HepG2 (cell line): ENCODE measurements around the gene SKI. TPM values are rescaled to one million over a fixed set of nuclear protein-coding genes. Genes with fewer than 3 reads are reported as not detected.

ENCODE experiments used
- ATAC-seq: fragments of 200-7000 bp; cut with Tn5 transposase; 3 replicates; pipeline ENCODE4 v1.9.1; 2020; ENCODE audit warnings: mild to moderate bottlenecking, moderate library complexity
- BruUV-seq: library from RNA; stranded (reverse); fragments of 400-500 nt; replicated peaks from 2 replicates; lab custom pipeline; 2021; lab: Mats Ljungman, UMichigan
- CTCF ChIA-PET: fragments of 300-600 bp; formaldehyde crosslinking; extraction: SDS; loops from one replicate; lab custom pipeline; 2021; ENCODE audit warnings: low total read pairs, inconsistent platforms, low intra/inter-chr PET ratio; lab: Yijun Ruan, JAX
- POLR2A ChIA-PET: fragments of 350-600 bp; sonication (Branson Sonifier 250); formaldehyde crosslinking; loops from one replicate; lab custom pipeline; 2020; ENCODE audit warnings: antibody characterized with exemption, inconsistent platforms; lab: Yijun Ruan, JAX
- DNase-seq: peaks from one replicate; pipeline ENCODE4 v3.0.0-alpha.2; 2015; ENCODE audit warnings: low spot score
- FAIRE-seq: peaks from 3 replicates; lab custom pipeline; 2011; peaks lifted over from hg19 to GRCh38; lab: Jason Lieb, UNC
- H2AFZ ChIP-seq: one replicate; pipeline ENCODE4 v1.6.1; 2011; ENCODE audit warnings: low read length, inconsistent platforms
- H3K27ac ChIP-seq: fragments of 300-600 bp; 3 replicates; pipeline ENCODE4 v1.8.0; 2011; ENCODE audit warnings: mixed run types, mild to moderate bottlenecking, mixed read lengths, low read length, inconsistent platforms; ENCODE audit not compliant: insufficient read depth; ENCODE audit errors: extremely low read length
- H3K27me3 ChIP-seq, 2 experiments: fragments of 200-600 bp in 1 of 2; 2 replicates in 1 of 2; 3 replicates in 1 of 2; pipeline versions ENCODE4 v1.6.0 to v1.8.0; 2011; ENCODE audit warnings: low read length in 2 of 2, mild to moderate bottlenecking in 2 of 2, moderate library complexity in 2 of 2, inconsistent platforms in 1 of 2; ENCODE audit not compliant: insufficient read depth in 2 of 2, control insufficient read depth in 1 of 2
- H3K36me3 ChIP-seq, 2 experiments: fragments of 200-600 bp in 1 of 2; replicated peaks in 1 of 2; 2 replicates in 1 of 2; 3 replicates in 1 of 2; pipeline versions ENCODE4 v1.5.1 to v1.8.0; 2011; ENCODE audit warnings: low read length in 2 of 2, inconsistent platforms in 1 of 2; ENCODE audit not compliant: insufficient read depth in 2 of 2, control insufficient read depth in 1 of 2
- H3K4me1 ChIP-seq: 2 replicates; pipeline ENCODE4 v1.5.1; 2012; ENCODE audit warnings: low read length, inconsistent platforms; ENCODE audit not compliant: insufficient read depth
- H3K4me2 ChIP-seq: 2 replicates; pipeline ENCODE4 v1.6.0; 2011; ENCODE audit warnings: low read depth, low read length, inconsistent platforms
- H3K4me3 ChIP-seq, 3 experiments: fragments of 200-600 bp in 1 of 3; sonication (generic), shearing (Covaris generic) in 1 of 3; replicated peaks in 1 of 3; 2 replicates each; pipeline ENCODE4 v1.5.1; 2011 to 2016; ENCODE audit warnings: low read length in 3 of 3, inconsistent platforms in 2 of 3, low read depth in 2 of 3, mild to moderate bottlenecking in 2 of 3, control low read depth in 1 of 3, mixed read lengths in 1 of 3; ENCODE audit not compliant: insufficient read depth in 1 of 3
- H3K79me2 ChIP-seq: one replicate; pipeline ENCODE4 v1.6.1; 2011; ENCODE audit warnings: low read length, inconsistent platforms; ENCODE audit not compliant: insufficient read depth
- H3K9ac ChIP-seq: 2 replicates; pipeline ENCODE4 v1.6.0; 2011; ENCODE audit warnings: mild to moderate bottlenecking, low read depth, low read length, inconsistent platforms; ENCODE audit not compliant: insufficient read depth
- H3K9me3 ChIP-seq: 2 replicates; pipeline ENCODE4 v1.5.1; 2012; ENCODE audit warnings: mild to moderate bottlenecking, low read length
- H4K20me1 ChIP-seq: 2 replicates; pipeline ENCODE4 v1.6.0; 2011; ENCODE audit warnings: inconsistent platforms, mild to moderate bottlenecking, low read length, moderate library complexity; ENCODE audit not compliant: insufficient read depth
- AGO2 ChIP-seq: fragments of 200-400 bp; formaldehyde crosslinking; optimal IDR thresholded peaks from 2 replicates; pipeline ENCODE3; 2017; ENCODE audit warnings: mild to moderate bottlenecking, low read depth, low read length, moderate library complexity
- CC2D1A ChIP-seq: sonication (generic); formaldehyde crosslinking; IDR thresholded peaks from 2 replicates; pipeline ENCODE4 v1.8.1; 2023; ENCODE audit warnings: mild to moderate bottlenecking, missing genetic modification reagents
- FOSL1 ChIP-seq: sonication (generic); formaldehyde crosslinking; IDR thresholded peaks from 2 replicates; pipeline ENCODE4 v1.9.0; 2021; ENCODE audit warnings: missing genetic modification reagents, borderline replicate concordance
- FOSL2 ChIP-seq: sonication (generic); formaldehyde crosslinking; IDR thresholded peaks from 2 replicates; pipeline ENCODE4 v1.4.0; 2020; ENCODE audit warnings: missing genetic modification reagents
- HCFC1 ChIP-seq: fragments of 150-350 bp; IDR thresholded peaks from 2 replicates; pipeline ENCODE4 v1.6.1; 2014; ENCODE audit warnings: low read depth, low read length
- HNRNPK ChIP-seq: fragments of 200-400 bp; formaldehyde crosslinking; IDR thresholded peaks from 2 replicates; pipeline ENCODE4 v1.6.1; 2018; ENCODE audit warnings: low read length, low read depth, moderate library complexity, mild to moderate bottlenecking; ENCODE audit not compliant: poor library complexity, severe bottlenecking
- MIXL1 ChIP-seq: IDR thresholded peaks from 2 replicates; pipeline ENCODE4 v1.6.1; 2016
- POLR2A ChIP-seq, 2 experiments: IDR thresholded peaks; 2 replicates each; pipeline ENCODE4 v1.6.1; 2011; ENCODE audit warnings: low read depth in 2 of 2, low read length in 2 of 2, mild to moderate bottlenecking in 1 of 2, moderate library complexity in 1 of 2; ENCODE audit not compliant: insufficient read depth in 1 of 2
- SIN3A ChIP-seq: IDR thresholded peaks from 2 replicates; pipeline ENCODE4 v1.6.1; 2011; ENCODE audit warnings: low read depth, mild to moderate bottlenecking, control low read depth, low read length, borderline replicate concordance
- TMF1 ChIP-seq: sonication (generic); formaldehyde crosslinking; IDR thresholded peaks from 2 replicates; pipeline ENCODE4 v1.8.1; 2022; ENCODE audit warnings: low read depth, missing genetic modification reagents
- TRAFD1 ChIP-seq: sonication (generic); formaldehyde crosslinking; IDR thresholded peaks from 2 replicates; pipeline ENCODE4 v1.5.1; 2020; ENCODE audit warnings: missing genetic modification reagents, mild to moderate bottlenecking, borderline replicate concordance
- WGBS: methylation state at CpG from one replicate; pipeline ENCODE4 v1.1.6; 2017; ENCODE audit warnings: low lambda C conversion rate; 5-methylcytosine and 5-hydroxymethylcytosine counted together
- in situ Hi-C: cut with HindIII; loops from 2 replicates; pipeline ENCODE4 v1.10.0; 2017; ENCODE audit warnings: low pct_unique_long_range_greater_than_20kb; ENCODE audit not compliant: extremely low pct_ligation_motif_present
- intact Hi-C: fragments of 100-400 bp; cut with micrococcal nuclease; formaldehyde crosslinking; loops from one replicate; pipeline ENCODE4 v1.10.0; 2022; ENCODE audit not compliant: unreplicated experiment
- polyA plus RNA-seq, 8 experiments: library from polyadenylated mRNA; depleted of rRNA in 3 of 8; stranded (reverse) in 7 of 8; unstranded in 1 of 8; fragments of >200 nt; fragmentation: Illumina TruSeq in 4 of 8; extraction: Trizol in 4 of 8; gene quantifications; 2 replicates each; pipeline versions ENCODE4 v1.2.1 to v1.2.3, GENCODE V29; 2011 to 2016; ENCODE audit warnings: low read depth in 4 of 8, missing spikeins in 1 of 8, mixed read lengths in 1 of 8; ENCODE audit not compliant: insufficient read depth in 1 of 8
- total RNA-seq, 5 experiments: library from RNA; depleted of rRNA; stranded (reverse); fragments of >200 nt; fragmentation: Illumina TruSeq; extraction: Trizol; gene quantifications; 2 replicates each; pipeline ENCODE4 v1.2.3, GENCODE V29; 2016; ENCODE audit warnings: low read depth in 1 of 5
- TF ChIP-seq, protein P1 (sequence below): IDR thresholded peaks from 2 replicates; pipeline ENCODE4 v1.6.1; 2018; ENCODE audit warnings: missing genetic modification reagents, mild to moderate bottlenecking, missing compliant biosample characterization
- TF ChIP-seq, protein P2 (sequence below): sonication (generic); formaldehyde crosslinking; IDR thresholded peaks from 2 replicates; pipeline ENCODE4 v1.9.0; 2021; ENCODE audit warnings: missing genetic modification reagents, borderline replicate concordance

SKI gene
- total and polyA plus RNA-seq, 2 of the 13 experiments (the other 11 are each of a cell fraction or from before 2014, with no cell fraction given) = 4.7 to 6.9 TPM

GRCh38 chr1:2279210-2279639 lies 51.1 kb downstream of the SKI start:
- Histone ChIP-seq H3K79me2 (peaks cover 63% of the 10 kb centered on the region), H3K9me3 (no peaks in the 10 kb centered on the region), H3K27ac (no peak overlapping the region), H3K9ac (no peak overlapping the region), H3K4me3 (no peak overlapping the region), H3K4me2 (no peak overlapping the region), H4K20me1 (peaks cover 37% of the 10 kb centered on the region), H3K4me1 (peaks cover 58% of the 10 kb centered on the region), H3K27me3 (no peaks in the 10 kb centered on the region), H2AFZ (no peak overlapping the region), H3K36me3 (peaks cover 5 to 19% of the 10 kb centered on the region in 2 experiments; a peak in 3 of 5 replicates)
- TF ChIP-seq AGO2 (peak; percentile 11), TMF1 (CRISPR knock-in tag) (no peak), FOSL1 (CRISPR knock-in tag) (no peak), MIXL1 (CRISPR knock-in tag) (no peak)
- DNase-seq = no peak
- WGBS = 93% methylated on average over 10 of the region's 13 CpGs
- intact Hi-C loops = no loop called here
- FAIRE-seq = no peak
- in situ Hi-C loops = no loop called here
- no TSS peak for BruUV-seq
- ATAC-seq = no peak
- CTCF ChIA-PET = no interaction called here
- POLR2A ChIA-PET = no interaction called here

- peaks cover 63% of the 10 kb centered on the region for H3K79me2 ChIP-seq
- CTCF ChIA-PET = no interaction called here
- H4K20me1 ChIP-seq = peaks cover 34% of the 10 kb centered on the region
- 89% methylated on average over 9 of the region's 9 CpGs for WGBS
- H3K4me2 ChIP-seq = no peak overlapping the region
- H3K9me3 ChIP-seq = no peaks in the 10 kb centered on the region
- DNase-seq (no peak), FAIRE-seq (no peak), ATAC-seq (no peak)
- BruUV-seq = no TSS peak
- POLR2A ChIA-PET = no interaction called here
- peaks cover 60% of the 10 kb centered on the region for H3K4me1 ChIP-seq
- in situ Hi-C loops (no loop called here), intact Hi-C loops (no loop called here)
- no peak overlapping the region for H3K9ac ChIP-seq
- no peak overlapping the region for H3K27ac ChIP-seq
- no peak overlapping the region for H2AFZ ChIP-seq
- no peaks in the 10 kb centered on the region for H3K27me3 ChIP-seq
- no peak overlapping the region for H3K4me3 ChIP-seq
- peaks cover 5 to 20% of the 10 kb centered on the region in 2 experiments; a peak in 3 of 5 replicates for H3K36me3 ChIP-seq
- TF ChIP-seq POLR2A (IDR thresholded peaks at IDR 0.05; ENCODE audit: insufficient read depth in 1 of 2, low read depth in 2 of 2, low read length in 2 of 2) (no peak), CC2D1A (CRISPR knock-in tag) (no peak), FOSL2 (CRISPR knock-in tag) (no peak), SIN3A (no peak), TRAFD1 (no peak), HNRNPK (no peak), HCFC1 (no peak)
- TF ChIP-seq, protein P1, sequence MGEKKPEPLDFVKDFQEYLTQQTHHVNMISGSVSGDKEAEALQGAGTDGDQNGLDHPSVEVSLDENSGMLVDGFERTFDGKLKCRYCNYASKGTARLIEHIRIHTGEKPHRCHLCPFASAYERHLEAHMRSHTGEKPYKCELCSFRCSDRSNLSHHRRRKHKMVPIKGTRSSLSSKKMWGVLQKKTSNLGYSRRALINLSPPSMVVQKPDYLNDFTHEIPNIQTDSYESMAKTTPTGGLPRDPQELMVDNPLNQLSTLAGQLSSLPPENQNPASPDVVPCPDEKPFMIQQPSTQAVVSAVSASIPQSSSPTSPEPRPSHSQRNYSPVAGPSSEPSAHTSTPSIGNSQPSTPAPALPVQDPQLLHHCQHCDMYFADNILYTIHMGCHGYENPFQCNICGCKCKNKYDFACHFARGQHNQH (CRISPR knock-in tag) = no peak
- TF ChIP-seq, protein P2, sequence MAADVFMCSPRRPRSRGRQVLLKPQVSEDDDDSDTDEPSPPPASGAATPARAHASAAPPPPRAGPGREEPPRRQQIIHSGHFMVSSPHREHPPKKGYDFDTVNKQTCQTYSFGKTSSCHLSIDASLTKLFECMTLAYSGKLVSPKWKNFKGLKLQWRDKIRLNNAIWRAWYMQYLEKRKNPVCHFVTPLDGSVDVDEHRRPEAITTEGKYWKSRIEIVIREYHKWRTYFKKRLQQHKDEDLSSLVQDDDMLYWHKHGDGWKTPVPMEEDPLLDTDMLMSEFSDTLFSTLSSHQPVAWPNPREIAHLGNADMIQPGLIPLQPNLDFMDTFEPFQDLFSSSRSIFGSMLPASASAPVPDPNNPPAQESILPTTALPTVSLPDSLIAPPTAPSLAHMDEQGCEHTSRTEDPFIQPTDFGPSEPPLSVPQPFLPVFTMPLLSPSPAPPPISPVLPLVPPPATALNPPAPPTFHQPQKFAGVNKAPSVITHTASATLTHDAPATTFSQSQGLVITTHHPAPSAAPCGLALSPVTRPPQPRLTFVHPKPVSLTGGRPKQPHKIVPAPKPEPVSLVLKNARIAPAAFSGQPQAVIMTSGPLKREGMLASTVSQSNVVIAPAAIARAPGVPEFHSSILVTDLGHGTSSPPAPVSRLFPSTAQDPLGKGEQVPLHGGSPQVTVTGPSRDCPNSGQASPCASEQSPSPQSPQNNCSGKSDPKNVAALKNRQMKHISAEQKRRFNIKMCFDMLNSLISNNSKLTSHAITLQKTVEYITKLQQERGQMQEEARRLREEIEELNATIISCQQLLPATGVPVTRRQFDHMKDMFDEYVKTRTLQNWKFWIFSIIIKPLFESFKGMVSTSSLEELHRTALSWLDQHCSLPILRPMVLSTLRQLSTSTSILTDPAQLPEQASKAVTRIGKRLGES (CRISPR knock-in tag) = no peak
Observed at GRCh38 chr1:2279817-2280216, 51.7 kb downstream of the SKI start.
